Measurements from ENCODE around the gene PLD1.

The PLD1 gene

DNA sequence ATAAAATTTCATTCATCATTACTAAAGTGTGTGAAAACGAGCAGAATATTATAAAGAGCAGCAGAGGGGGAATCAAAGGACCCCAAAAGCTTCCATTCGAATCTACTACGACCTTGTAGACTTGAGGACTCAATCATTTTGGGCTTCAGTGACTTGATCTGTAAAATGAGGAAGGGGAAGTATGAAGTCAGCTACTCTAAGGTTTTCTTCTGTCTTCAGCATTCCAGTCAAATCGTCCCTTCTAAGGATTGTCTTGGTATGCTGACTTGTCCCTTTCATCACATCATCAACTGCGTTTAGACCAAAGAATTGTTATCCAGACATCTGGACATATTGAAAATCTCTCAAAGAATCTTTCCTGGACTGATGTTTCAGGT, 44.8 kb downstream of the PLD1 start:
- H3K27ac ChIP-seq = peak overlapping the region; percentile 3 to 55
- H3K4me3 ChIP-seq = no peak overlapping the region
- TF ChIP-seq, protein P1, sequence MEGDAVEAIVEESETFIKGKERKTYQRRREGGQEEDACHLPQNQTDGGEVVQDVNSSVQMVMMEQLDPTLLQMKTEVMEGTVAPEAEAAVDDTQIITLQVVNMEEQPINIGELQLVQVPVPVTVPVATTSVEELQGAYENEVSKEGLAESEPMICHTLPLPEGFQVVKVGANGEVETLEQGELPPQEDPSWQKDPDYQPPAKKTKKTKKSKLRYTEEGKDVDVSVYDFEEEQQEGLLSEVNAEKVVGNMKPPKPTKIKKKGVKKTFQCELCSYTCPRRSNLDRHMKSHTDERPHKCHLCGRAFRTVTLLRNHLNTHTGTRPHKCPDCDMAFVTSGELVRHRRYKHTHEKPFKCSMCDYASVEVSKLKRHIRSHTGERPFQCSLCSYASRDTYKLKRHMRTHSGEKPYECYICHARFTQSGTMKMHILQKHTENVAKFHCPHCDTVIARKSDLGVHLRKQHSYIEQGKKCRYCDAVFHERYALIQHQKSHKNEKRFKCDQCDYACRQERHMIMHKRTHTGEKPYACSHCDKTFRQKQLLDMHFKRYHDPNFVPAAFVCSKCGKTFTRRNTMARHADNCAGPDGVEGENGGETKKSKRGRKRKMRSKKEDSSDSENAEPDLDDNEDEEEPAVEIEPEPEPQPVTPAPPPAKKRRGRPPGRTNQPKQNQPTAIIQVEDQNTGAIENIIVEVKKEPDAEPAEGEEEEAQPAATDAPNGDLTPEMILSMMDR (IDR thresholded peaks at IDR 0.05) = no peak
- DNase-seq (ENCODE audit: low spot score) = no peak

DNA sequence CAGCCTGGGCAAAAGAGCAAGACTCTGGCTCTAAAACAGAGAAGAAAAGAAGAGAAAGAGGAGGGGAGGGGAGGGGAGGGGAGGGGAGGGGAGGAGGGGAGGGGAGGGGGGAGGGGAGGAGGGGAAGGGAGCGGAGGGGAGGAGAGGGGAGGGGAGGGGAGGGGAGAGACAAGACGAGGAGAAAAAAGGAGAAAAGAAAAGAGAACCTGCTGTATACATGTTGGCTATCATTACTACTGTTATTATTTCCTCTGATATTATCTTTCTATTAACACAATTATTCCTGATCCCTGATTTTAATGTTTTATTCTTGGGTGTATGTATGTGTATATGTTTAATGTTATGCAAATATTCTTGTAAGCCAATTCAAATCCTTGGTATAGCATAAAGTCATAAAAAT, 46.9 kb downstream of the PLD1 start:
- H3K4me3 ChIP-seq = no peak overlapping the region
- TF ChIP-seq, protein P1 (IDR thresholded peaks at IDR 0.05) = no peak

DNA sequence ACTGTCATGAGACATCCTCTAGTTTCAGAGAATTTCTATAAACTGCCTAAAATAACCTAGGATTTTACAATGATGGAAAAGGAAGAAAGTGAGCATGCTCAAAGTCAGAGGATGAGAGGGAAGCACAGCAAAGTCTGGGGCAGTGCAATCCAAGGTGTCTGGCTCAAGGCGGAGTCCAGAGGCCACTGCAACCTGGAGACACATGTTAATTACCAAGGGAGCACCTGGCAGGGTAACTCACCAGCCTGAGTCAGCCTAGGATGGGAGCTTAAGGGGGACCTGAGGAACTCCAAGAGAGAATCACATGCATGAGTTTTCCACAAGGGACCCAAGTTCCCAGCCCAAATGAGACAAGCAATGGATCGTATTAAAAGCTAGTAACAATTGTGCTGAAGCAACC, 49.8 kb downstream of the PLD1 start:
- no peak for DNase-seq (ENCODE audit: low spot score)
- no peak overlapping the region for H3K4me3 ChIP-seq
- H3K27ac ChIP-seq = no peak overlapping the region
- TF ChIP-seq, protein P1 (IDR thresholded peaks at IDR 0.05) = no peak

More for the DNA sequence above, 46.9 kb downstream of the PLD1 start:
- DNase-seq (ENCODE audit: low spot score) = no peak
- H3K27ac ChIP-seq = no peak overlapping the region

DNA sequence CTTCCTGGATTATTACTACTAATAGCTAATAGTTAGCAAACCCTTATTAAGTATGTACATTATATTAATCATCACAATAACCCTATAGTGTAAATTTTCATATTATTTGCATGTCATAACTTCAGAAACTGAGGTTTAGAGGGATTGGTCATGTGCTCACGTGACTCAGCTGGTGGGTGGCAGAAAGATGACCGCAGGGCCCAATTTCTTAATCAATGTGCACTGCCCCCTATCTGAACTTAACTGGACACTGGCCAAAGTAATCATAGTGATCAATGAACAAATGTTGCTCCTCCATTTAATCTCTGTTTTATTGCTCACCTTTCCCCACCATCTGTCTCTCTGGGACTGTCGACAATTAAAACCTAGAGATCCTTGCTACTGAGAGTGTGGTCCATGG, 52.2 kb downstream of the PLD1 start:
- TF ChIP-seq, protein P1 (IDR thresholded peaks at IDR 0.05) = no peak
- no peak overlapping the region for H3K27ac ChIP-seq
- no peak overlapping the region for H3K4me3 ChIP-seq
- no peak for DNase-seq (ENCODE audit: low spot score)

DNA sequence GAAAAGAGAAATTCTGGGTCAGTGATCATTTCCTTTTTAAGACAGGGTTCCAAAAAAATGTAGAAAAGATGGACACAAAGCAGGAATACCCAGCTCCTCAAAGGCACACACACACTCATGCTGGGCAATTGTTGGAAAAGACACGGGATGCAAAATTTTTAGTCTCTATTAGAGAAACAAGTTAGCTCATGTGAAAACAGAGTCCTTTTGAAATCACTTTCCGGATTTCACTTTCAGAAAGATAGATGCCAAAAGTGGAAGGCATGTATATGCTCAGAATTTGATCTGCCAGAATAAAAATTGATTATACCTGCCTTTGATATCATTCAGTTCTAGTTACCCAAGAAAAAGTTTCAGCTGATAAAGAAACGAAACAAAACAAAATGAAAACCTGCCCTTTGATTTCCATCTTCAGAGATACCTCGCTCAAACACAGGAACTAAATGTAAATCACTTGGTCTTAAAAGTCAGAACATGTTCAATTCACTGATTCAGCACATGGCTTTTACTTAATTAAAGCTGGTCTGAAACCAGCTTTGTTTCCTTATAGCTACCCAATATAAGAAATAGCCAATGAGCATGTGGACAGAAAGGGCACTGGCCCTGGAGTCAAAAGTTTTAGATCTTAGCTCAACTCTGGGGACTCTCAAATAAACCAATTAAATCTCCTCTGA, 52.8 kb downstream of the PLD1 start:
- Histone ChIP-seq H3K27ac (no peak overlapping the region), H3K4me3 (no peak overlapping the region)
- no peak for DNase-seq (ENCODE audit: low spot score)
- TF ChIP-seq, protein P1 (IDR thresholded peaks at IDR 0.05) = no peak

DNA sequence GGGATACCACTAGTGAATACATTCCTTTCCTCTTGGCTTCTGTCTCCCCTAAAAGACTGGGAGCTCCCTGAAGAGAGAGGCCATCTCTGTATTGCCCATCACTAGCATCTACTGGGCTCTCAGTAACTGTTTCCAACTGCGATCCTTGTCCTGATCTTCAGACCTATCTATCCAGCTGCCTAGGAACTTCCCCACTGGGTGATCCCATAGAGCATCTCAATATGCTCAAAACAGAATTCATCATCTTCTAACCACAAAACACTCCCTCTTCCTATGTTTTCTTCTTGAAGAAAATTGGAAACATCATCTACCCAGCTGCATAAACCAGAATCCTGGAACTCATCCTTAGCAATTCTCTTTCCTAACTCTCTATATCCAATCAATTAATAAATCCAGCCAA, 54.6 kb downstream of the PLD1 start:
- no peak overlapping the region for H3K27ac ChIP-seq
- DNase-seq (ENCODE audit: low spot score) = no peak

More for the DNA sequence above, 54.6 kb downstream of the PLD1 start:
- TF ChIP-seq, protein P1 (IDR thresholded peaks at IDR 0.05) = no peak
- H3K4me3 ChIP-seq = no peak overlapping the region
